ENCODE data around the gene GLI2. TPM values are rescaled to one million over a fixed set of nuclear protein-coding genes. Genes with fewer than 3 reads are reported as not detected.

The GLI2 gene
- total RNA-seq, 1 donor from 2014 or later, result 0.09 TPM

- Mint-ChIP-seq H3K4me3 (no peak overlapping the region), H3K27me3 (peaks cover 7% of the 10 kb centered on the region), H3K36me3 (ENCODE audit: low read depth) (no peaks in the 10 kb centered on the region), H3K9me3 (no peaks in the 10 kb centered on the region), H3K4me1 (no peaks in the 10 kb centered on the region), H3K27ac (no peak overlapping the region)
- DNase-seq, result no peak
- intact Hi-C loops (cut with micrococcal nuclease), result no loop called here
These were observed 14.8 kb upstream of the GLI2 start for GRCh38 chr2:120720746-120721375.

- Mint-ChIP-seq H3K36me3 (ENCODE audit: low read depth) (no peaks in the 10 kb centered on the region), H3K27me3 (peaks cover 8% of the 10 kb centered on the region), H3K27ac (no peak overlapping the region), H3K4me3 (no peak overlapping the region), H3K4me1 (no peaks in the 10 kb centered on the region), H3K9me3 (no peaks in the 10 kb centered on the region)
- DNase-seq, result no peak
- intact Hi-C loops (cut with micrococcal nuclease), result no loop called here
These were observed 13.5 kb upstream of the GLI2 start for GRCh38 chr2:120722246-120722567.

- Mint-ChIP-seq H3K4me1 (no peaks in the 10 kb centered on the region), H3K36me3 (ENCODE audit: low read depth) (no peaks in the 10 kb centered on the region), H3K4me3 (no peak overlapping the region), H3K9me3 (no peaks in the 10 kb centered on the region), H3K27ac (no peak overlapping the region), H3K27me3 (peaks cover 8% of the 10 kb centered on the region)
- intact Hi-C loops (cut with micrococcal nuclease), result no loop called here
- DNase-seq, result no peak
These were observed 12.9 kb upstream of the GLI2 start for GRCh38 chr2:120722568-120723421.

GRCh38 chr2:120726245-120726644 is 9.4 kb upstream of the GLI2 start:
- peaks cover 16% of the 10 kb centered on the region for H3K27me3 Mint-ChIP-seq
- H3K4me3 Mint-ChIP-seq, result no peak overlapping the region
- no peaks in the 10 kb centered on the region for H3K36me3 Mint-ChIP-seq (ENCODE audit: low read depth)
- intact Hi-C loops (cut with micrococcal nuclease), result no loop called here
- H3K4me1 Mint-ChIP-seq, result no peaks in the 10 kb centered on the region
- H3K9me3 Mint-ChIP-seq, result no peaks in the 10 kb centered on the region
- no peak overlapping the region for H3K27ac Mint-ChIP-seq
- DNase-seq, result no peak

GRCh38 chr2:120729406-120730399 is 6.0 kb upstream of the GLI2 start:
- Mint-ChIP-seq H3K4me3 (no peak overlapping the region), H3K27ac (no peak overlapping the region), H3K27me3 (peaks cover 26% of the 10 kb centered on the region), H3K9me3 (no peaks in the 10 kb centered on the region), H3K36me3 (ENCODE audit: low read depth) (no peaks in the 10 kb centered on the region), H3K4me1 (peaks cover 11% of the 10 kb centered on the region)
- intact Hi-C loops (cut with micrococcal nuclease), result no loop called here
- DNase-seq, result no peak

GRCh38 chr2:120731175-120731574 is 4.5 kb upstream of the GLI2 start:
- Mint-ChIP-seq H3K27me3 (peaks cover 27% of the 10 kb centered on the region), H3K36me3 (ENCODE audit: low read depth) (no peaks in the 10 kb centered on the region), H3K27ac (no peak overlapping the region), H3K4me1 (peaks cover 11% of the 10 kb centered on the region), H3K4me3 (no peak overlapping the region), H3K9me3 (no peaks in the 10 kb centered on the region)
- DNase-seq, result no peak
- intact Hi-C loops (cut with micrococcal nuclease), result no loop called here

GRCh38 chr2:120732506-120733237 is 3.0 kb upstream of the GLI2 start:
- Mint-ChIP-seq H3K4me1 (peaks cover 14% of the 10 kb centered on the region), H3K27ac (no peak overlapping the region), H3K27me3 (peaks cover 38% of the 10 kb centered on the region), H3K9me3 (no peaks in the 10 kb centered on the region), H3K36me3 (ENCODE audit: low read depth) (no peaks in the 10 kb centered on the region), H3K4me3 (peak overlapping the region; percentile 12)
- DNase-seq, result no peak
- intact Hi-C loops (cut with micrococcal nuclease), result no loop called here

GRCh38 chr2:120733238-120733932 is 2.3 kb upstream of the GLI2 start:
- Mint-ChIP-seq H3K27me3 (peaks cover 44% of the 10 kb centered on the region), H3K36me3 (ENCODE audit: low read depth) (no peaks in the 10 kb centered on the region), H3K4me1 (peaks cover 14% of the 10 kb centered on the region), H3K27ac (no peak overlapping the region), H3K9me3 (no peaks in the 10 kb centered on the region), H3K4me3 (no peak overlapping the region)
- DNase-seq, result no peak
- intact Hi-C loops (cut with micrococcal nuclease), result no loop called here

GRCh38 chr2:120734930-120735651 is 577 bp upstream of the GLI2 start:
- intact Hi-C loops (cut with micrococcal nuclease), result no loop called here
- Mint-ChIP-seq H3K27me3 (peaks cover 51% of the 10 kb centered on the region), H3K4me1 (peaks cover 14% of the 10 kb centered on the region), H3K27ac (no peak overlapping the region), H3K9me3 (no peaks in the 10 kb centered on the region), H3K4me3 (no peak overlapping the region), H3K36me3 (ENCODE audit: low read depth) (no peaks in the 10 kb centered on the region)
- DNase-seq, result no peak

- H3K4me1 Mint-ChIP-seq, result peaks cover 15% of the 10 kb centered on the region
- peaks cover 62% of the 10 kb centered on the region for H3K27me3 Mint-ChIP-seq
- no peaks in the 10 kb centered on the region for H3K9me3 Mint-ChIP-seq
- peak overlapping the region; percentile 70 for H3K4me3 Mint-ChIP-seq
- no peaks in the 10 kb centered on the region for H3K36me3 Mint-ChIP-seq (ENCODE audit: low read depth)
- no peak for DNase-seq
- H3K27ac Mint-ChIP-seq, result no peak overlapping the region
- intact Hi-C loops (cut with micrococcal nuclease), result no loop called here
These were observed 545 bp downstream of the GLI2 start for GRCh38 chr2:120736202-120736623.

GRCh38 chr2:120736624-120737339 is 1.1 kb downstream of the GLI2 start:
- DNase-seq, result no peak
- Mint-ChIP-seq H3K27ac (no peak overlapping the region), H3K27me3 (peaks cover 64% of the 10 kb centered on the region), H3K4me3 (peak overlapping the region; percentile 70), H3K4me1 (peaks cover 16% of the 10 kb centered on the region), H3K36me3 (ENCODE audit: low read depth) (no peaks in the 10 kb centered on the region), H3K9me3 (no peaks in the 10 kb centered on the region)
- intact Hi-C loops (cut with micrococcal nuclease), result no loop called here
